SK-N-SH (cell line): ENCODE data around the gene CEL.

Experiments
- CTCF ChIP-seq: fragments of 200-600 bp; sonication (generic); IDR thresholded peaks from 2 replicates; pipeline ENCODE4 v1.6.1; 2017; ENCODE audit warnings: antibody characterized with exemption, mild to moderate bottlenecking, moderate library complexity
- EP300 ChIP-seq, 2 experiments: IDR thresholded peaks; 2 replicates each; pipeline versions ENCODE4 v1.4.0 to v1.6.1; 2012; ENCODE audit warnings: borderline replicate concordance in 1 of 2, low read depth in 1 of 2, low read length in 1 of 2
- EZH2phosphoT487 ChIP-seq: fragments of 200-600 bp; sonication (generic); IDR thresholded peaks from 2 replicates; pipeline ENCODE4 v1.6.1; 2017; ENCODE audit warnings: low read depth, mixed run types, mild to moderate bottlenecking, antibody characterized with exemption, moderate library complexity, borderline replicate concordance
- FOXJ3 ChIP-seq: sonication (generic); formaldehyde crosslinking; IDR thresholded peaks from 2 replicates; pipeline ENCODE4 v1.5.1; 2020; ENCODE audit warnings: mild to moderate bottlenecking, missing genetic modification reagents
- MAX ChIP-seq: IDR thresholded peaks from 2 replicates; pipeline ENCODE4 v1.4.0; 2012; ENCODE audit warnings: low read depth
- MXI1 ChIP-seq: IDR thresholded peaks from 2 replicates; pipeline ENCODE4 v1.6.1; 2012; ENCODE audit warnings: mild to moderate bottlenecking, low read depth, low read length, improper control_type of control experiment
- PBX3 ChIP-seq: IDR thresholded peaks from 2 replicates; pipeline ENCODE4; 2012
- POLR2AphosphoS5 ChIP-seq: IDR thresholded peaks from 2 replicates; pipeline ENCODE4 v1.6.1; 2012; ENCODE audit warnings: low read depth, low read length
- REST ChIP-seq: IDR thresholded peaks from 2 replicates; pipeline ENCODE4 v1.6.1; 2012; ENCODE audit warnings: mild to moderate bottlenecking, low read depth, low read length, moderate library complexity

GRCh38 chr9:133027134-133027533 lies 34.6 kb upstream of the CEL start:
- no peak for TF ChIP-seq CTCF
- TF ChIP-seq EP300 (IDR thresholded peaks at IDR 0.05; ENCODE audit: borderline replicate concordance in 1 of 2, low read depth in 1 of 2, low read length in 1 of 2), result no peak
- no peak for TF ChIP-seq MAX
- no peak for TF ChIP-seq EZH2phosphoT487
- TF ChIP-seq REST, result no peak
- no peak for TF ChIP-seq MXI1
- no peak for TF ChIP-seq POLR2AphosphoS5
- no peak for TF ChIP-seq FOXJ3 (CRISPR knock-in tag)
- TF ChIP-seq PBX3, result no peak
